C1 segment of cervical spinal cord (tissue), 14 donors: ENCODE measurements around the gene SPATA1.
A peak's percentile ranks its signal among the peaks of the same experiment; 100 is the strongest.
"Not testable (repeated sequence)": the region's sequence is repeated elsewhere in the genome, so short reads cannot be mapped to it uniquely, and the experiment has no call there.

ENCODE experiments used
- DNase-seq, 14 donors: peaks; one replicate each; lab custom pipeline; 2025; lab: John Stamatoyannopoulos, UW

The SPATA1 gene

GRCh38 chr1:84506002-84506728, at the start of gene SPATA1, which contains the start of gene GNG5:
Gene SPATA1 (plus strand): TSS chr1:84506386. CDS start chr1:84516360, 9,974 bp downstream.
Gene GNG5 (minus strand): TSS chr1:84506581. CDS start chr1:84506091, 490 bp downstream.
- peak; percentile 71 to 95 (median 90) for DNase-seq

- no peak for DNase-seq
Observed at GRCh38 chr1:84462118-84462517, 44.1 kb upstream of the SPATA1 start.

DNA sequence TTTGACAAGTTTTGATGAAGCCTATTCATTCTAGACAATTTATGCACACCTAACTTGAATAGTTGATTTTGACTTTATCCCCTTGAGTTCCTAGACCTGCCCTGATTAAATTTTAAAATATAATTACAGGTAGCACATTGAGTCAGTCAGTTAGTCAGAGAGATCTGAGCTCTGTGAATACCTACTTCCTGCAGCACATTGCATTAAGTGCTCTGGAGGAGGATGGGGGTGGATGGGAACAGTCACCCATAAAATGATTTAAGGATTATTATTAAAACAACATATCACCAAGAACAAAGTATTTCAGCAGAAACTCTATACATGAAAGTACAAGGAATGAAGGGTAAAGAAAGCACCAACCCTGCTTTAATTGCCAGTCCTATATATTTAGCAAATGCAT, 38.9 kb upstream of the SPATA1 start:
- no peak for DNase-seq

- no peak for DNase-seq
Observed at GRCh38 chr1:84476225-84476624, 30.0 kb upstream of the SPATA1 start.

- peak; percentile 5 to 83 (median 66) for DNase-seq
Observed at GRCh38 chr1:84478876-84479868, 27.0 kb upstream of the SPATA1 start, which contains the start of gene RPF1. Gene RPF1 (plus strand): TSS chr1:84479266. CDS start chr1:84479282, 16 bp downstream.

DNA sequence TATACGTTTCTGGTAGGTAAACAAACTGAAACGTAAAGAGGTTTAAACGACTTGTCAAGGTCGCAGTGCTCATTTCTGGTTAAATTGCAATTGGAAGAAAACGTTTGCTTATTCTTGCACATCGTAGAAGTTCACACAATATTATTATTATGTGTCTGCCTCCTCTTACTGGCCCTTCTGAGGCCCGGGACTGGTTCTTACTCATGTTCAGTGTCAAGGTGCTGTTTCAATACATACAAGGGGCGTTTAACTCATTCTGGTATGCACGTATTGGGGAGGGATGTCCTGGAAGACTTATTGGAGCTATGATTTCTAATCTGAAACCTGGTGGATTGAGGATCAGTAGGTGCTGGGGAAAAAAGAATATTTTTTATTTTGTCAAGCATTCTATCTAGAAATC, 26.2 kb upstream of the SPATA1 start:
- DNase-seq: peak in 1 of 14 donors; percentile 42

DNA sequence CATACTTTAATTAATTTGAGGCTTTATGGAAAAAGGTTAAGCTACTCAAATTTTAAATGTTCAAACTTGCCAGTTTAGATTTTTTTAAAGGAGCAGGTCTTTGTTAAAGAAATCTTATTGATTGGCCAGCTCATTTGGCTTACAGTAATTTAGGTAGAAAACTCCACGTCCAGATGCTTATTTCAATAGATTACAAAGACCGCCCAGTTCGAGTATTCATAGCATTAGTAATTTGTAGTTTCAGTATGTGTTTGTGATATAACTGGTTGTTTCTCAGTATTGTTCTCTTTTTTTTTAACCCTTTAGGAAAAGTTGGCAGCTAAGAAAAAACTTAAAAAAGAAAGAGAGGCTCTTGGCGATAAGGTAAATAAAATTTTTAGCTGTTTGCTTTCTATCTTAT, 25.5 kb upstream of the SPATA1 start:
- DNase-seq: no peak

DNA sequence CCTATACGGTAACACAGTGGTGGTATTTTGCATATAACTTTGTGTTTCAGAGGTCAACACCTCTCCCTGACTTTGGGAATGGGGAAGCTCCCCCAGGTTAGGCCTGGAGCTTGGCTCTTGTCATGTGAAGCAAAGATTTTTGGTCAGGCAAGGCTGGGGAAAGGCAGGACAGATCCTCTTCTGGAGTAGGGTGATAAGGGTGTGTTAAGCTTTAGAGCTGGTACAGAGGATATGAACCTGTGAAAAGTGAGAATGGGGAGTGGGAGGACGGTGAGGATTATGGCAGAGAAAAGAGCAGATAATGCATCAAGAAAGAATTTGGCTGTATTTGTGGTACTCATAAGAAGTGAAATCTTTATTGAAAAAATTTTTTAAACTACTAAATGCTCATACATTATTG, 24.9 kb upstream of the SPATA1 start:
- no peak for DNase-seq

DNA sequence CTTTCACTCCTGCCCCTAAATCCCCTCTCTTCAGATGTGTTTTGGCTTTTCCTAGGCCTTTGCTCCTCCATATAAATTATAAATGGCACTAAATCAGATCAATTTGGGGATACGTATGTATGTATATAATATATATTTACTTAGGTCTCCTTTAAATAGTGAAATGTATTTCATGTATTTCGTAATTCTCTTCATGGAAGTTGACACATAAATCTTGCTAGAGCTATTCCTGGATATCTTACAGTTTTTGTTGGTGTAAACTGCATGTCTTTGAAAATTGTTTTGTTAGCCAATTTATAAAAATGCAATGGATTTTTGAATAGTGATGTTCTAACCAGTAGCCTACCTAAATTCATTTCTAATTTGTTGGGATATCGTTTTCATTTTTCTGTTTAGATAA, 18.1 kb upstream of the SPATA1 start:
- DNase-seq: no peak

DNA sequence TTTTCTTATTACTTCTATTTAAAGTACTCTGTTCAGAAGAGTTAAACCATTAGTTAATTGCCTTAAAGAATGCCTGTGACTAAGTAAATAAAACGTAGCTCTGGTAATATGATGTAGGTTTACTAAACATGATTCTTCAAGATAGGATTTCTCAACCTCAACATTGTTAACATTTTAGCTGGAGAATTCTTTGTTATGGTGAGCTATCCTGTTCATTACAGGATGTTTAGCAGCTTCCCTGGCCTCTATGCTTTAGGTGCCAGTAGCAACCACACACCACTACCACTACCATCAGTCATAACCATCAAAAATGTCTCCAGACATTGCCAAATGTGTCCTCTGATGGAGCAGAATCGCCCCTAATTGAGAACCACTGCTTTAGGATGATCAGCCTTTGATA, 16.4 kb upstream of the SPATA1 start:
- no peak for DNase-seq

DNA sequence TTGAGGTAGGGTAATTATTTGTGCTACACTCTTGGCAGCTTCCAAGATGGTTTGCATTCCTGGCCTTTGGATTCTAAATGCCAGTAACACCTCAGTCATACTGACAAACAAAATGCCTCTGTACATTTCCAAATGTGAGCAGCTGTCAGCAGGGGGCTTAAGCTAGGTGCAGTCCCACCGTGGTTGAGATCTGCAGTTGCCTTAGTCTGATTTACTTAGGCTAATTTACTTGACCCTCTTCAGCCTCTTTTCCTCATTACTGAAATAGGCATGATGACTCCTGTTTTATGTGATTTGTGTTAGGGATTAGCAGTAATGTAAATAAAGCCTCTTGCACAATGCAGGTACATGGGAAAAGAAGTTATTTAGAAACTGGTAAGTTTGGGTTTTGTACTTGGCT, 13.5 kb upstream of the SPATA1 start:
- no peak for DNase-seq

DNA sequence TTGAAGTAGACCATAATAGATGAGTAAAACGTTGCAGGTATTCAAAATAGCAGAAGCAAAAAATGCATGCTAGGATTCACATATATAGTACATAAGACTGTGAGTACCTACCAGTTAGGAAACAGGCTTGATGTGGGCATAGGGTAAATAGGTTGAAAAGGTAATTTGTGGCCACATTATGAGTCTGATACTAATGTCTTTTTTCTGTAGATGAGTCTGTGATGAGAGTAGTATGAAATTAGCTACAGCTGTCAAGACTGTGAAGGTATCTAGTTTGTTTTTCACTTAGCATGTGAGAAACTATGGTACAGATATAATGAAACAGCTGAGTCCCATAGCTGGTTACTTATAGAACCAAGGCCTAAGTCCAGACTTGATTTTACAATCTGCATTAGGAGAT, 12.4 kb upstream of the SPATA1 start:
- no peak for DNase-seq

GRCh38 chr1:84496498-84496897, 9.7 kb upstream of the SPATA1 start:
- no peak for DNase-seq

DNA sequence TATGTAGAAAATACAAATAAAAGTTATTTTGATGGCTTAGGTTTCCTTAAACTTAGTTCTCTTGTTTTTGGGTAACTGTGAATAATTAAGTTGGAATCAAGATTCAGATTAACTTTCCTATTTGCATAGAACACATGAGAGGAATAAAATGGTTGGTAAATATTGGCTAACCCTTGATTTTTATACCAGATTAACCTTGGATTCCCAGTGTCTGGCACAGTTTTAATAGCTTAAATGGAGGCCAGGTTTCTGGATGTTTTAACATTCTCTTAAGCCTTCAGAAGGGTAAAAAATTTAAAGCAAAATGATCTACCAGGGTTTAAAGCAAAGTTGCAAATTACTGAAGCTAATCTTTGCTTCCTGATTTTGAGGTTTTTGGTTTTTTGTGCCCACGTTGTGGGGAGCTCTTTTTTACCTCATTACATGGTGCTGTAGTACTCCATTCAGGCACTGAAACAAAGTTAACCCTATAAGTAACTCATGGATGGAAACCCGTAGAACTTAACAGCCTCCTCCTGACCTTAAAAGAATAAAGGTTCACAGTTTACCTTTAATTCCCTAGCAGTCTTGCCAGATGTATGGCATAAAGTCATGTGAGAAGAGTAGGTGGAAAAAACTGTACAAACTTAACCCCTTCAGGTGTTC, 8.4 kb upstream of the SPATA1 start:
- no peak for DNase-seq

GRCh38 chr1:84502927-84503326, 3.3 kb upstream of the SPATA1 start:
- no peak for DNase-seq

DNA sequence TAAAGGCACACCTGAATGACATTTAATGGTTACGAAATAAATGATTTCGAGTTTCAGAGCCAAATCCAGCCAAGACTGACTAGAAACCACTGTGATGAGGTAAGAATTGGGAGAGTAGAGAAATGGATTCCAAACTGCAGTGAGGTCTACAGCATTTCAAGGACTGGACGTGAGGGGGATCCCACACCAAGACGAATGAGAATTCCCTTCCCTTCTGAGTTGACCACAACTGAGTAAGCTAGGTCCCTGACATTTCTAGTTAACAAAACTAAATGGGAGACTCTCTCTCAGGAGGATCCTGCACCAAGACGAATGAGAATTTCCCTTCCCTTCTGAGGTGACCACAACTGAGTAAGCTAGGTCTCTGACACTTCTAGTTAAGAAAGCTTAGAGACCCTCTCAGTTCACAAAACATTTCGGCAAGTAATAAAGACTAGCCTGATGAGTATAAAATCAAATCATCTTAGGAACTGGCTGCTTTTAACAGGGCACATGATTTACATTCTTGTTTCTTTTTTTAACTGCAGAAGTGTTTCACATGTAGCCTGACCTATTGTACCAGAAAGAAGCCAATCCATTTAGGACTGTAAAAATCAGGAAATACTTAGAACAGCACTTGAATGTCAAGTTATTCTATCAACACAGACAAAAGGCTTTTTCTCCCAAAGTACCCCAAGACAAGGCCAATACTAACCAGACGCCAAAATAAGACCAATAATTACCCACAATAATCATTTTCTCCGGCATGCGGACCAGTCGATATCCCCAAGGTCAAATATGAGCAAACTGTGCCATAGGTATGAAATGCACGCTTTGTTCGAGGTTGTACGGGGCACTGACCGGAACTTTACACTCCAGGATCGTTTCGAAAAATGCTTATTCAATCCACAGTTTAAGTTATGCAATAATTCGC, 1.4 kb upstream of the SPATA1 start:
- DNase-seq: no peak

- DNase-seq: peak in 4 of 14 donors; percentile 31 to 66 (median 55)
Observed at GRCh38 chr1:84505493-84506001, 639 bp upstream of the SPATA1 start.

DNA sequence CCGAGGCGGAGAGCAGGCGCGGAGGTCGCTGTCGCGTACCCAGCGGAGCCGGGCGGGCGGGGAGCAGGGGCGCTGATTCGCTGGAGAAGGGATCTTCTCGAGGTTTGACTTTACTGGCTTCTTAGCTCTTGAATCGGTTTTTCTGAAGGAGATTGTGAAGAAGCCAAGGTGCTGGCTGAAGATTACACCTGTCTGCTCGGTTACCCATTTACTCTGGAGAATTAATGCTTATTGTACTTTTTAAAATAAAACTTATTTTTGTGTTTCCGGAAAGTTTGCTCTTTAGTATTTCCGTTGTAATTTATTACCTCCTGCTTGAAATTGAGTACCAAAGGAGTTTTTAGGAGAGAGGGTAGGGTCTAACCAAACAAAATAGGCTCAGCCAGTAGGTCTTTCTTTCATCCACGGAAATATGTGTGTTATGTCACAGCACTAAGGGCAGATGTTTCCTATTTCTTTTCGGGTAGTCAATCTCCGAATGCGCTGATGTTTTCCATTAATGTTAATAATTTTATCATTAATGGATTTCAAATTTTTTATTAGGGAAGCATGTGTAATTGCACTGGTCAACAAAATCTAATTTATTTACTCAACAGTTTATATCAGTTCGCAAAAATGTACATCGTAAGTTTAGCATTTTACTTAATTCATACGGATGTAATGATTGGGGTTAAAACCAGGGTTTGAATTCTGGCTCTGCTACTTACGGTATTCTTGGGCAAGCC, 705 bp downstream of the SPATA1 start:
- peak in 1 of 14 donors; percentile 20 for DNase-seq

GRCh38 chr1:84507887-84508286, 1.7 kb downstream of the SPATA1 start:
- DNase-seq: not testable (repeated sequence)

- DNase-seq: no peak
Observed at GRCh38 chr1:84508510-84508909, 2.3 kb downstream of the SPATA1 start.
